HG03175 (cell line): ENCODE results near the gene DOCK9.

Experiments used
- ATAC-seq: cut with Tn5 transposase; IDR thresholded peaks from one replicate; pipeline ENCODE4 v1.9.1; 2021; ENCODE audit warnings: mild to moderate bottlenecking, moderate library complexity; ENCODE audit not compliant: unreplicated experiment

DOCK9 gene

GRCh38 chr13:98868932-98869331 lies 108.9 kb downstream of the DOCK9 start:
- ATAC-seq = no peak

- no peak for ATAC-seq
These were observed 111.0 kb downstream of the DOCK9 start for GRCh38 chr13:98866882-98867281.

GRCh38 chr13:98860491-98860890 lies 117.4 kb downstream of the DOCK9 start:
- ATAC-seq = no peak

- no peak for ATAC-seq
These were observed 119.7 kb downstream of the DOCK9 start for GRCh38 chr13:98858191-98858590.

- ATAC-seq = no peak
These were observed 120.9 kb downstream of the DOCK9 start for GRCh38 chr13:98856983-98857382.

GRCh38 chr13:98854448-98854847 lies 123.4 kb downstream of the DOCK9 start:
- no peak for ATAC-seq

- peak; percentile 99 for ATAC-seq
These were observed 124.1 kb downstream of the DOCK9 start for GRCh38 chr13:98853771-98854221.

GRCh38 chr13:98851276-98851675 lies 126.6 kb downstream of the DOCK9 start:
- no peak for ATAC-seq

GRCh38 chr13:98848746-98849145 lies 129.1 kb downstream of the DOCK9 start:
- ATAC-seq = no peak

GRCh38 chr13:98847780-98848179 lies 130.1 kb downstream of the DOCK9 start:
- ATAC-seq = no peak

GRCh38 chr13:98846986-98847385 lies 130.9 kb downstream of the DOCK9 start:
- no peak for ATAC-seq

GRCh38 chr13:98846521-98846920 lies 131.3 kb downstream of the DOCK9 start:
- ATAC-seq = no peak

GRCh38 chr13:98845742-98846141 lies 132.1 kb downstream of the DOCK9 start:
- ATAC-seq = no peak

- ATAC-seq = no peak
These were observed 133.8 kb downstream of the DOCK9 start for GRCh38 chr13:98844021-98844420.

GRCh38 chr13:98843482-98843877 lies 134.4 kb downstream of the DOCK9 start:
- no peak for ATAC-seq

GRCh38 chr13:98842858-98843481 lies 134.9 kb downstream of the DOCK9 start:
- peak; percentile 92 for ATAC-seq

GRCh38 chr13:98842070-98842469 lies 135.8 kb downstream of the DOCK9 start:
- no peak for ATAC-seq

GRCh38 chr13:98839856-98840769 lies 137.8 kb downstream of the DOCK9 start:
- peak; percentile 85 for ATAC-seq

GRCh38 chr13:98838776-98839175 lies 139.1 kb downstream of the DOCK9 start:
- no peak for ATAC-seq

- ATAC-seq = no peak
These were observed 140.0 kb downstream of the DOCK9 start for GRCh38 chr13:98837896-98838295.

- no peak for ATAC-seq
These were observed 142.7 kb downstream of the DOCK9 start for GRCh38 chr13:98835156-98835555.
